Activated naive CD8-positive, alpha-beta T cell treated with anti-CD3 and anti-CD28 coated beads, Interleukin-2, amount 50 U/mL, for 24 hours (primary cell): ENCODE measurements around the gene SLK.

ENCODE experiments used
- ATAC-seq: fragments of 150-1000 bp; cut with Tn5 transposase; one replicate; pipeline ENCODE4 v1.10.0; 2021
- DNase-seq: peaks from one replicate; pipeline ENCODE4 v3.0.0; 2021
- H3K27ac Mint-ChIP-seq: one replicate; pipeline ENCODE4 v1.8.0; 2021; ENCODE audit warnings: mild to moderate bottlenecking, mixed read lengths
- H3K27me3 Mint-ChIP-seq: one replicate; pipeline ENCODE4 v1.8.0; 2021; ENCODE audit warnings: mixed read lengths
- H3K36me3 Mint-ChIP-seq: one replicate; pipeline ENCODE4 v1.8.0; 2021; ENCODE audit warnings: low read depth, mixed read lengths
- H3K4me1 Mint-ChIP-seq: one replicate; pipeline ENCODE4 v1.8.0; 2021; ENCODE audit warnings: mixed read lengths
- H3K4me3 Mint-ChIP-seq: one replicate; pipeline ENCODE4 v1.8.0; 2021; ENCODE audit warnings: mild to moderate bottlenecking, moderate library complexity, mixed read lengths
- H3K9me3 Mint-ChIP-seq: one replicate; pipeline ENCODE4 v1.8.0; 2021; ENCODE audit warnings: mixed read lengths

Gene SLK

GRCh38 chr10:104057717-104058116 lies 90.8 kb downstream of the SLK start:
- H3K27ac Mint-ChIP-seq: no peak overlapping the region
- H3K9me3 Mint-ChIP-seq: no peaks in the 10 kb centered on the region
- no peaks in the 10 kb centered on the region for H3K4me1 Mint-ChIP-seq
- H3K36me3 Mint-ChIP-seq: no peaks in the 10 kb centered on the region
- no peaks in the 10 kb centered on the region for H3K27me3 Mint-ChIP-seq
- ATAC-seq (no peak), DNase-seq (no peak)
- no peak overlapping the region for H3K4me3 Mint-ChIP-seq

GRCh38 chr10:104059364-104059763 lies 92.4 kb downstream of the SLK start:
- Mint-ChIP-seq H3K27me3 (no peaks in the 10 kb centered on the region), H3K4me1 (no peaks in the 10 kb centered on the region), H3K4me3 (no peak overlapping the region), H3K27ac (no peak overlapping the region), H3K9me3 (no peaks in the 10 kb centered on the region), H3K36me3 (no peaks in the 10 kb centered on the region)
- ATAC-seq (no peak), DNase-seq (no peak)

GRCh38 chr10:104061196-104061595 lies 94.3 kb downstream of the SLK start:
- H3K36me3 Mint-ChIP-seq: no peaks in the 10 kb centered on the region
- no peaks in the 10 kb centered on the region for H3K9me3 Mint-ChIP-seq
- no peak for DNase-seq
- no peaks in the 10 kb centered on the region for H3K4me1 Mint-ChIP-seq
- H3K4me3 Mint-ChIP-seq: no peak overlapping the region
- no peaks in the 10 kb centered on the region for H3K27me3 Mint-ChIP-seq
- H3K27ac Mint-ChIP-seq: no peak overlapping the region
- no peak for ATAC-seq

GRCh38 chr10:104065748-104066147 lies 98.8 kb downstream of the SLK start:
- Mint-ChIP-seq H3K27me3 (no peaks in the 10 kb centered on the region), H3K4me3 (no peak overlapping the region), H3K4me1 (no peaks in the 10 kb centered on the region)

GRCh38 chr10:104066945-104067344 lies 100.0 kb downstream of the SLK start:
- no peak for DNase-seq
- no peaks in the 10 kb centered on the region for H3K9me3 Mint-ChIP-seq
- ATAC-seq: no peak
- no peak overlapping the region for H3K4me3 Mint-ChIP-seq
- H3K36me3 Mint-ChIP-seq: no peaks in the 10 kb centered on the region
- H3K27me3 Mint-ChIP-seq: no peaks in the 10 kb centered on the region
- H3K4me1 Mint-ChIP-seq: no peaks in the 10 kb centered on the region
- no peak overlapping the region for H3K27ac Mint-ChIP-seq

More at GRCh38 chr10:104065748-104066147, 98.8 kb downstream of the SLK start:
- ATAC-seq: no peak
- Mint-ChIP-seq H3K9me3 (no peaks in the 10 kb centered on the region), H3K27ac (no peak overlapping the region), H3K36me3 (no peaks in the 10 kb centered on the region)
- no peak for DNase-seq

GRCh38 chr10:104067525-104067924 lies 100.6 kb downstream of the SLK start:
- Mint-ChIP-seq H3K4me3 (no peak overlapping the region), H3K36me3 (no peaks in the 10 kb centered on the region), H3K27me3 (no peaks in the 10 kb centered on the region), H3K9me3 (no peaks in the 10 kb centered on the region), H3K27ac (peak overlapping the region; percentile 43), H3K4me1 (no peaks in the 10 kb centered on the region)
- ATAC-seq (no peak), DNase-seq (no peak)

GRCh38 chr10:104069613-104070012 lies 102.7 kb downstream of the SLK start:
- Mint-ChIP-seq H3K27ac (no peak overlapping the region), H3K9me3 (no peaks in the 10 kb centered on the region), H3K27me3 (no peaks in the 10 kb centered on the region), H3K4me3 (no peak overlapping the region), H3K36me3 (no peaks in the 10 kb centered on the region), H3K4me1 (no peaks in the 10 kb centered on the region)
- no peak for DNase-seq
- ATAC-seq: no peak

GRCh38 chr10:104072786-104073185 lies 105.8 kb downstream of the SLK start:
- no peaks in the 10 kb centered on the region for H3K27me3 Mint-ChIP-seq
- DNase-seq (no peak), ATAC-seq (no peak)
- H3K27ac Mint-ChIP-seq: no peak overlapping the region
- no peaks in the 10 kb centered on the region for H3K36me3 Mint-ChIP-seq
- H3K9me3 Mint-ChIP-seq: no peaks in the 10 kb centered on the region
- no peaks in the 10 kb centered on the region for H3K4me1 Mint-ChIP-seq
- H3K4me3 Mint-ChIP-seq: no peak overlapping the region

- ATAC-seq (no peak), DNase-seq (no peak)
- no peaks in the 10 kb centered on the region for H3K4me1 Mint-ChIP-seq
- H3K27ac Mint-ChIP-seq: no peak overlapping the region
- H3K4me3 Mint-ChIP-seq: no peak overlapping the region
- H3K36me3 Mint-ChIP-seq: no peaks in the 10 kb centered on the region
- H3K27me3 Mint-ChIP-seq: no peaks in the 10 kb centered on the region
- no peaks in the 10 kb centered on the region for H3K9me3 Mint-ChIP-seq
Observed at GRCh38 chr10:104074505-104074904, 107.6 kb downstream of the SLK start.

GRCh38 chr10:104076743-104077160 lies 109.8 kb downstream of the SLK start:
- Mint-ChIP-seq H3K4me1 (no peaks in the 10 kb centered on the region), H3K27ac (no peak overlapping the region), H3K27me3 (no peaks in the 10 kb centered on the region), H3K36me3 (no peaks in the 10 kb centered on the region), H3K9me3 (no peaks in the 10 kb centered on the region), H3K4me3 (no peak overlapping the region)
- DNase-seq (no peak), ATAC-seq (no peak)

GRCh38 chr10:104077247-104077646 lies 110.3 kb downstream of the SLK start:
- no peaks in the 10 kb centered on the region for H3K27me3 Mint-ChIP-seq

GRCh38 chr10:104077663-104078151 lies 110.8 kb downstream of the SLK start:
- Mint-ChIP-seq H3K4me1 (no peaks in the 10 kb centered on the region), H3K27me3 (no peaks in the 10 kb centered on the region), H3K4me3 (no peak overlapping the region), H3K27ac (no peak overlapping the region), H3K9me3 (no peaks in the 10 kb centered on the region), H3K36me3 (no peaks in the 10 kb centered on the region)
- ATAC-seq (no peak), DNase-seq (no peak)

More at GRCh38 chr10:104077247-104077646, 110.3 kb downstream of the SLK start:
- ATAC-seq (no peak), DNase-seq (no peak)
- H3K36me3 Mint-ChIP-seq: no peaks in the 10 kb centered on the region
- H3K9me3 Mint-ChIP-seq: no peaks in the 10 kb centered on the region
- no peak overlapping the region for H3K27ac Mint-ChIP-seq
- no peak overlapping the region for H3K4me3 Mint-ChIP-seq
- H3K4me1 Mint-ChIP-seq: no peaks in the 10 kb centered on the region
